ENCODE measurements around the gene OR14A2.
"Not testable (repeated sequence)": the region's sequence is repeated elsewhere in the genome, so short reads cannot be mapped to it uniquely, and the experiment has no call there.

OR14A2 gene

DNA sequence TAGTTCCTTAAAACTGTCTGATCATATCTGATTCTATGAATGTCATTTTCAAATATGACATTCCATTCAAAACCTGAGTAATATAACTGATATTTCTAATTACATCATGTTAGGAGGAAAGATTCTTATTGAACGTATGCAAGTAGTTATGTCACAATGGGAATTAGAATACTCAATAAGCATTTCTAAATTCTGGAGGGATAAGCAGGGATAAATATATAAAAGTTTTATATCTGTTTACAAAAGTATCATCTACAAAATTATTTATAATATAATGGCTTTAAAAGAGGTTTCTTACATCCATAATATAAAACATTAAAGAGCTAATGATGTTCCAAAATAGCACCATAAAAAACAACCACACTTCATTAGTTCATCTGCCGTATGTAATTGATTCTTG, at the start of gene OR14A2:
TSS of gene OR14A2 (minus strand) at position 101 of the 400 bp plus-strand sequence.
- in situ Hi-C loops (cut with MboI; ENCODE audit: low sequenced_read_pairs), result no loop called here

DNA sequence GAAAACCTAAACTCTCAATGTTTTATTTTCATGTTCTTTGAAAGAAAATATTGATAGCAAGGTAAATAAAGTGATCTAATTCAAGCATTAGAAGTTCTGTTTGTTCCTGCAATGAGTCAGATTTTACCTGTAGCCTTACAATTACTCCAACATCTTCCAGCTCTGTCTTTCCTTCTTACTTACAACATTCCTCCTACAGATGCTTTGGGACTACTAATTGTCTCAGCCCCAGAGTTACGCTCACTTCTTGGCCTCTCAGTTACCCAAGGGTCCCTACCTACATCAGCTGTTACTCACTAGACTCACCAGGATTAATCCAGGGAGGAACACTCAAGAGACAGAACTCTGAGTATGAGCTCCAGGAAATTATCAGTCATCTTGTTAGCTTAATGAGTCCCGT, 49.6 kb upstream of the OR14A2 start:
- in situ Hi-C loops (cut with MboI; ENCODE audit: low sequenced_read_pairs), result no loop called here

DNA sequence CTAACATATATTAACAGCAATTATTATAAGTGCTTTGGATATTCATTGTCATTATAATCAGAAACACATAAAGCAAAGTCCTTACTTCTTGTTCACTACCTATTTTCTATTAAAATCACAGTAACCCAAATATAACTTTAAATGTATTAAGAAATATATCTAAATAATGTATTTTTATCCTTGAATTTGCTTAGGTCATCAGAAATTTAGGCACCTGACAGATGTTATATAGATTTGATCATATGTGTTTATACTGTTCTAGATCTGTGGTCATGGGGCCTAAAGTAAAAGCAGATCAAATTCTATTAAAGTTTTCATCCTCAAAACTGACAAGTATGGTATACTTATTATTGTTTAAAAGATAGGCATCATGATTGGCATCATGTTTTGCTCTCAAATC, 21.7 kb upstream of the OR14A2 start:
- in situ Hi-C loops (cut with MboI; ENCODE audit: low sequenced_read_pairs), result no loop called here

DNA sequence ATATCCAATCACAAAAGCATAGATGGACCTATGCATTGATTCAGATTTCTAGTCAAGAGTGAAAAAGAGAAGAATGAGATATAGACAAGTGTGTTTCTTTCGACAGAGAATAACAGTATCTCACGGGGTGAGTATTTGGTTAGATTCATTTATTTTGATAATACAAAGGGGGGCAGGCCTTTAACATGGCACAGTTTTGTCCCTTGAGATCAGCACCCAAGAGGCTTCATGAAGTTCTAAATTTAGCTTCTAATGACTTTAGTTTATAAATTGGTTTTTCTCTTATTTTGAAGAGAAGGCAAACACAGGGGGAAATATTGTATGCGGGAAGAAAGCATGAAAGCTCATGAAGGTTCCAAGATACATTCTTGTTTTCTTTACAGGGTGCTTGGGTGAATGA, 12.5 kb upstream of the OR14A2 start, which contains the start of gene OR1C1:
TSS of gene OR1C1 (minus strand) at position 101 of the 400 bp plus-strand sequence. CDS start 2,150 bp downstream, outside the sequence.
- in situ Hi-C loops (cut with MboI; ENCODE audit: low sequenced_read_pairs), result no loop called here

DNA sequence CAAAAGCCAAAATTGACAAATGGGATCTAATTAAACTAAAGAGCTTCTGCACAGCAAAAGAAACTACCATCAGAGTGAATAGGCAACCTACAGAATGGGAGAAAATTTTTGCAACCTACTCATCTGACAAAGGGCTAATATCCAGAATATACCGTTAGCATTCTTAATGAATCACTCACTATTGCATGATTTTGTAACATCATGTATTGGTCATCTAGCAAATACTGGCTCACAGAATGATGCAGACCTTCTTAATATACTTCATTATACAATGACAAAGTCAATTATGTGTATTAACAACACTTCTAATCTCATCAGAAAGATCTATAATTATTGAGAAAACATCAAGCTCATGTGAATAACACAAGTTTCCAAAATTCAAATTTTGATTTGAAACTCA, 6.4 kb upstream of the OR14A2 start:
- in situ Hi-C loops (cut with MboI; ENCODE audit: low sequenced_read_pairs), result not testable (repeated sequence)

DNA sequence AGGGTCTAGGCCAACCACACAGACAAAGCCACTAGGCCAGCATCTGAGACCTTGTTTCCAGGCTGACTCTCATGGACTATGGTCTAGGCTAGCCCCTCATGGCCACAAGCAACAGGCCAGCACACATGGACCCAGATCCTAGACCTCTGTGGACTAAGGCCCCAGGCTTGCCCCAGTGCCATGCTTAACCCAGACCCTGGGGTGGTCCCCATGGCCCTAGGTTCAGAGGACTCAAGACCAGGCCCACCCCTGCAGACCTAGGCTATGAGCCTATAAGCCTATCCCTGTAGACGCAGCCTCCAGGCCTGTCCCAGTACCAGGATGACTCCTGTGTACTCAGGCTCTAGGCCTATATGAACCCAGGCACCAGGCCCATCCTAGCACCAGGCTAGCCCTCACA, 1.9 kb upstream of the OR14A2 start:
- in situ Hi-C loops (cut with MboI; ENCODE audit: low sequenced_read_pairs), result no loop called here

DNA sequence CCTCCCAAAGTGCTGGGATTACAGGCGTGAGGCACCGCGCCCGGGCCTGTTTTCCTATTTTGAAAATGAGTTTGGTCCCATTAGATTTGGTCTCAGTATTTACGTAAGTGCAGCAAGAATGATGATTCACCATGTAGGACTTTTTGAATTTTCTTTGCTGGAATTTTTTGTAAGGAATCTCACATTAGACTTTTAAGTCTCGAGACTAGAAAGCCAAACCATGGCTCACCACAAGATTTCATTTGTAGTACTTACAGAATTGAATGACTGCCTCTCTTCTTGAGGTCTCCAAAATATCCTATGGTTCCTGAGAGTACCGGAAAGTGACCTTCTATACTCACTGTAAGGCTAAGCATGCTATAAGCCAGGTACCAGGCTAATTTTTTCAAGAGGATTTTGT, 325 bp downstream of the OR14A2 start:
- in situ Hi-C loops (cut with MboI; ENCODE audit: low sequenced_read_pairs), result no loop called here

DNA sequence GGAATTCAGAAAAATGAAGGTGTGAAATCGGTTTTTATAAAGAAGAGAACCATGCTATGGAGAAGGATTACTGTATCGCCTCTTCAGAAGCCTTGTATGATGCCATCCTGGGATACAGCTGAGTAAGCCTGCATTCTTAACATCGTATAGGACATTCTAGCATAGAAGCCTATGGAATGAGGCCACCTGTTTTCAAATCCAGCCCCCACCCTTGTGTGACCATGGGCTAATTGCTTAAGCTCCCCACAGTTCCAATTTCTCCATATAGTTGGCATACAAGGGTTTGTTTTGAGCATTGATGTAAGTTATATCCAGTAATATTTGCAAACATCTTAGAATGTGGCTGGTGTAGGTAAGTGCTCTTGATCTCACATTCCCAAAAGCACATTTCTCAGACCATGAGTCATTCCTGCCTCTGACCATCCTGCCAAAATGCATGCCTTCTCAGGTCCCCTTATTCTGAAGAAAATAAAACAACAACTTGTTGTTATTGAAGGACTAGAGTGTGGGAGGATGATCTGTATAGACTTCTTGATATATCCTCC, 1.5 kb downstream of the OR14A2 start:
- in situ Hi-C loops (cut with MboI; ENCODE audit: low sequenced_read_pairs), result no loop called here

DNA sequence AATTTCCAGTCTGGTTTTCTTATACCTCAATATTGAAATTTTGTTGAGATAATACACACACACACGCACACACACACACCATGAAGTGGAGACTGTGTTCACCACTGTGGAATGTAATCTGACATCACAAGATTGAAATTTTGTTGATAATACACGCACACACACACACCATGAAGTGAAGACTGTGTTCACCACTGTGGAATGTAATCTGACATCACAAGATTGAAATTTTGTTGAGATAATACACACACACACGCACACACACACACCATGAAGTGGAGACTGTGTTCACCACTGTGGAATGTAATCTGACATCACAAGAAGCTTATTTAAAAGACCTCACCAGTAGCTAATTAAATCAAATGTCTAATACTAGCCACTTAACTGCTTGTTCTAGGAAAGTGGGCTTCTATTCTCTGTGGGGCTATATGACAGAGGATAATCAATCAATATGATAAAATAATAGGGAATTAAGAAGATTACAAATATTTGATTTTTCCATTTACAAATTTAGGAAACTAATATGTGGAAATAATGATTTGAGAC, 5.7 kb downstream of the OR14A2 start:
- in situ Hi-C loops (cut with MboI; ENCODE audit: low sequenced_read_pairs), result not testable (repeated sequence)

DNA sequence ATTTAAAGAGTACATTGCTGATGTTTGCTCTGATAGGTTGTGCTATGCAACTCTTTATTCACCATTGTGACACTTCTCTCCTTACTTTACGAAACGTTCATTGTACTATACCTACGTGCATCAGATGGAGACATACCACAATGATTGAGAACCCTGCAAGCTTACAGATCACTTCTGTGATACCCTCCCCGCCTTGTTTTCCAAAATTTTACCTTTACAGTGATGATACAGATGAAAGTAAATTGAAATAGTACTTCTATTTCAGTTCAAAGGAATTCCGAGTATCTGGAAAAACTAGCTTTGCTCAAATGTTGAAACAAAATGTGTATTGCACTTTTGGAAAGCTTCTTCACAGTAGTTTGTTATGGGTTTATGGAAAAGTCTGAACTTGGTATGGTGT, 6.2 kb downstream of the OR14A2 start:
- in situ Hi-C loops (cut with MboI; ENCODE audit: low sequenced_read_pairs), result no loop called here

DNA sequence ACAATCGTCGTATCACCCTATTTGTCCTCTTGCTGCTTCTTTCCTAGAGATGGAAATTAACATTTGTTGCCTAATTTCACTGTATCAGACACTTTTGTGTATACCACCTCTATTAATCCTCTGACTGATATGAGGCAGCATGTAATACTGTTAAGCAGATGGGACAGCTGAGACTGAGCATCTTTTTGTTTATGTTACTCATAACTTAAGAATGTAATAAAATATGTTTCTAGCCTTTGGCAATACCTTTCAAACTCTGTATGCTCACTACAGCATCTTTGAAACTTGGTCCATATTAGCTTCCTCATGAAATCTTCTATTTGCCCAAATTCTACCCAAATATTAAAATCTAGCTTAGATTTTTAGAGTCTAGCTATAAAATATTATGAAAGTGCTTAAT, 7.2 kb downstream of the OR14A2 start:
- in situ Hi-C loops (cut with MboI; ENCODE audit: low sequenced_read_pairs), result no loop called here

DNA sequence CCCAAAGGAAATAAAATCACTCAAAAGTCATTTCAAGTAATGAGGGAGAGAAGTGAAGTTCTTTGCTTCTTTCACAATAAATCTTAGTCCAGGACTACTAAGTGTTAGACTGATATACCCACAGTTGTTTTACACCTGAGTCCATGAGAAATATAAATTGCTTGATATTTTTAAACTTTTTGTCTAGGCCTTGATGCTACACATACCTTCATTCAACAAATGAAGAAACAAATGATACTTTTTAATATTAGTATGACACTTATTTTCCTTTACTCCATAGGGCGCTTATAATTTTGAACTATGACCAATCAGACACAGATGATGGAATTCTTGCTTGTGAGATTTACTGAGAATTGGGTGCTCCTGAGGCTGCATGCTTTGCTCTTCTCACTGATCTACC, 9.6 kb downstream of the OR14A2 start, which contains the start of gene OR14K1:
TSS of gene OR14K1 (plus strand) at position 301 of the 400 bp plus-strand sequence. CDS start at position 301, 0 bp downstream.
- in situ Hi-C loops (cut with MboI; ENCODE audit: low sequenced_read_pairs), result no loop called here

DNA sequence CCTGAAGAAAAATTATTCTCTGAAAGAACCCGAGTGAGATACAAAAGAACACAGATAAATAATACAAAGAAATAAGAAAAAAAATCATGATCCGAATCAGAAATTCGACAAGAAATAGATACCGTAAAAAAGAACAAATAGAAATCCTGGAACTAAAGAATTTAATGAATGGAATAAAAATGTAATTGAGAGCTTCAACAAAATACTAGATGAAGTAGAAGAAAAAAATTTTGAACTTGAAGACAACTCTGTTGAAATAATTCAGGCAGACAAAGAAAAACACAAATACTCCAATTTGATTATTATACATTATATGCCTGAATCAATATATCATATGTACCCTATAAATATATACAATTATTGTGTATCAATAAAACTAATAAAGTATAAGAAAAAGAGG, 26.7 kb downstream of the OR14A2 start:
- in situ Hi-C loops (cut with MboI; ENCODE audit: low sequenced_read_pairs), result no loop called here

DNA sequence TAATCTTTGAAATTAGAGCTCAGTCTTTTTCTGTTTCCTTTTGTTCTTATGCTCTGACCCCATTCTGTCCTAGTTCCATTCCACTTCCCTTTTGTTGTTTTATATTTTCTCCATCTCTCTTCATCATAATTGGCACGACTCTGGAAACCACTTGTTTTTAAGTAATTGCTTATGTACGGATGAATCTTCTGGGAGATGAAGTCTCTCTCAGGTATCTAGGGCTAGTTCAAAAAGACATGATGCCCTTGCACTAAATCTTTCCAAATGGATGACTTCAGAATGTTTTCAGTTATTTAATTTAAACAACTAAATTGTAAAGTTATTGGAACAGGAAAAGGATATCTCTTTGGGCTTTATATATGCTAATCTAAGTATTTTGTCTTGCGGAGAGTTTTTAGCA, 31.4 kb downstream of the OR14A2 start, which contains the start of gene OR6F1:
TSS of gene OR6F1 (minus strand) at position 101 of the 400 bp plus-strand sequence. CDS start 3,891 bp downstream, outside the sequence.
- in situ Hi-C loops (cut with MboI; ENCODE audit: low sequenced_read_pairs), result no loop called here

DNA sequence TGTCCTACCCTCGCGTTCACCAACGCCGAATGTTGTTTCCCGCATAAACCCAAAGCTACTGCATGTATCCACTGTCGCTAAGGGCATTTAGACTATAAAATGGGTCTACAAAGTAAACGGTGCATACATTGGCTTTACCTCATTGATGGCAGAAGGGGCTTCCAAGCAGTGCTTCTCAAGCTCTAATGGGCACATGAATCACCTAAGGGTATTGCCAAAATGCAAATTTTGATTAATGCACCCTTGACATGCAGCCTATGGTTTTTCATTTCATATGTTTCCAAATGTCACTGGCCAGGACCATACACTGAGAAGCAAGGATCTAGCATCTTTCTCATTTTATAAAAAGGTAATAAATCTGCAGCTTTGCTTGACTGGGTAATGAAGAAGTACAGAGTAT, 34.2 kb downstream of the OR14A2 start:
- in situ Hi-C loops (cut with MboI; ENCODE audit: low sequenced_read_pairs), result no loop called here

DNA sequence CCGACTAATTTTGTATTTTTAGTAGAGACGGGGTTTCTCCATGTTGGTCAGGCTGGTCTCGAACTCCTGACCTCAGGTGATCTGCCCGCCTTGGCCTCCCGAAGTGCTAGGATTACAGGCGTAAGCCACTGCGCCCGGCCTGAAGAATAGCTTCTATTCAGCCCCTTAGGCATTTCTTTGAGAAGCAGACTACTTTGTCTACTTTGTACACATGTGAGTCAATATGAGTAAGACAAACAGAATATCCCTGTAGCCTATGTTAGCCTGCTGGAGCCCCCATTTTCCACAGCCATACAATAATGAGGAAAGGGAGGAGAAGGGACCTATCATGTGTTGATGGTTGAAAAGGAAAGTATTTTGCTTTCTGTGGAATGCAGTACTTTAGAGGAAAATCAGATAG, 37.3 kb downstream of the OR14A2 start:
- in situ Hi-C loops (cut with MboI; ENCODE audit: low sequenced_read_pairs), result not testable (repeated sequence)

DNA sequence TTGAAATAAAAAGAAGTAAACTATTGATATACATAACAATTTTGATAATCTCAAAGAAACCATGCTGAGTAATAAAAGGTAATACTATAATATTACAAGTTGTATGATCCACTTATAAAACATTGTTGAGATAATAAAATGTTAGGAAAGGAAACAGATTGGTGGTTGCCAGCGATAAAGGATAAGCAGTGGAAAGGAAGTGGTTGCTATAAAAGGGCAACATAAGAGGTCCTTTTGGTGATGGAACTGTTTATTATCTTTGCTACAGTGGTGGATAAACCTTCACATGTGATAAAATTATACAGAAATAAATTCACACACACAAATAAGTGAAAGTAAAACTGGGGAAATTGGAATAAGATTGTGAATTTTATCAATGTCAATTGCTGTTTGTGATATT, 46.6 kb downstream of the OR14A2 start:
- in situ Hi-C loops (cut with MboI; ENCODE audit: low sequenced_read_pairs), result no loop called here

DNA sequence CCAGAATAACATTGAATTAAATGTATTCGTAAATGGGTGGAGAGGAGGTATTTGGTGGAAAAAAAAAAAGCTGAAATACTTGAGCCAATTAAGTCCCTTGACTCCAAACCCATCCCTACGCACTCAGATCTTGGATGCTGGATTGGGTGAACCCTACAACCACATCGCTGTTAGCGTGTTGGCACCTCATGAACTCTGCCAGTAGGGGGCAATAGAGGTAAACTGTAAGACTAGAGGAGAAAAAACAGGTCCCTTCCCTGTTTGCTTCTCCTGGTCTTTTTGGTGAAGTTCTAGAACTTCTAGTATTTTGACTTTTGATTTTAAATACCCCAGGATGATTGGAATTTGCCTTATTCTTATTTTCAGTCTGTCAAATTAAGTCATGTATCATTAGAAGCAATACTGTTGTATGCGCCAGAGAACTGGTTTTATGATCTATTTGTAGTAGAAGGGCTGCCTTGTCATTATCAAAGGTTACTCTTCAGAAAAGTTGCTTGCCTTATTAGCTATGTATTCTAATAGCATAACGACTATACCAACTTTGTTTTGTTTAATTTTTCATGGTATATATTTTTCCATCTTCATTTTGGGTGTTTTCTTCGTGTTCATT, 66.5 kb downstream of the OR14A2 start:
- in situ Hi-C loops (cut with MboI; ENCODE audit: low sequenced_read_pairs), result no loop called here

DNA sequence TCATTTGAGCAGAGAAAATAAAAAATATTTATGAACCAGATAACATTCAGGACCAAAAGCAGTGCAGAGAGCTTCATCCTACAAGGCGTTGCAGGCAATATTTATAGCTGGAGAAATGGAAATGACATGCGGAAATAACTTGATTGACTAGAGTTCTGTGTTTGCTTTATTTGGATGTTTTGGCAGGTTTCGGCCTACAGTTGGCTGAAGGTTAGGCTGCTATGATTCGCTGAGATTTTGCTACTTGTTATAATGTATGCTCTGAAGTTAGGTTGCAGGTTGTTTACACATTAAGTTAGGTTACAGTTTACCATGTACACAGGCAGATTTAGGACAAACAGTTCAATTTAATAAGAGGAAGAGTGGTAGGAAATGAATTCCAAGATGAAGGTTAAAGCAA, 67.8 kb downstream of the OR14A2 start:
- in situ Hi-C loops (cut with MboI; ENCODE audit: low sequenced_read_pairs), result no loop called here

DNA sequence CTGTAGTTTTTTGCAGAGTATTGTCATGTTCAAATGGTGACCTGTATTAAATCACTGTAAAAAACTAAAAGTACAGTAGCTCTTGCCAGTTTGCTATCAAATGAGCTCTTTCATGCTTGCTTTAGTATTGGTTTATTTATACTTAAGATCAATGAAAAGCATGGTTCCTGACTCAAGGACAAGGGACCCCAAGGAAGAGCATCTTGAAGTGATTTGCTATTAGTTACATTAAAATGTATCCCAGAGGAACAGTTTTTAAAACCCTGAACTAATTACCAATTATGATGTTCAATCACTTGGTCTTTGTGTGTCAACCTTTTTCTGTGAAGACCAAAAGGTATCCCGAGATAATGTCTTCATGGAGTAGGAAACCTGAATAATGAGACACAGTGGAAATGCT, 68.3 kb downstream of the OR14A2 start, which contains the start of gene OR13G1:
TSS of gene OR13G1 (minus strand) at position 101 of the 400 bp plus-strand sequence. CDS start 6,698 bp downstream, outside the sequence.
- in situ Hi-C loops (cut with MboI; ENCODE audit: low sequenced_read_pairs), result no loop called here
